ENCODE measurements around the gene ESRRG. TPM values are rescaled to one million over a fixed set of nuclear protein-coding genes. Genes with fewer than 3 reads are reported as not detected.

The ESRRG gene
- polyA plus RNA-seq, 4 donors, result 38.0 to 57.4 (median 50.7) TPM

DNA sequence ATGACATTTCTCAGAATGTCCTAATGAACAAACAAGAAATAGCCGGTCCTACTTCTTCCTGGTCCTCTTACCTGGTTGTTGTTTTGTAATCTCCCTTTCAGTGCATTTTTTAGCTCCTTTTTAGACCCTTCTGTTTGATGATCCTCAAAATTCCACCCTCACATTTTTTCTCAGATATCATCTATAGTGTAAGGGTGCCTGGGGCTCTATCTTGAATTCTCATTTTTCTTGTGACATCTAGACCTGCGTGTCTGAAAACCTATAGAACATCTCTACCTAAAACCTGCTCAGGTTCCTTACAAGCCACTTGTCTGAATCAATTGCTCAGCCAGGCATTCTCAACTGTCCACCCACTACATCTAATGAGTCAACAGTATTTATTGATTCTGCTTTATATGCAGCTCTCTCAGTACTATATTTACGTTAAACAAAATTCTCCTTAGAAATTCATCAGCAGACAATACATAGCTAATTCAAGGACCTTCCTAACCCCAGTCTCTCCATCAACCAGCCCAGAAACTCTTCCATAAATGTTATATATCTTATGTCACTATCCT is 263.5 kb downstream of the ESRRG start:
- no peak for DNase-seq (ENCODE audit: low read depth in 4 of 4, low spot score in 3 of 4)

DNA sequence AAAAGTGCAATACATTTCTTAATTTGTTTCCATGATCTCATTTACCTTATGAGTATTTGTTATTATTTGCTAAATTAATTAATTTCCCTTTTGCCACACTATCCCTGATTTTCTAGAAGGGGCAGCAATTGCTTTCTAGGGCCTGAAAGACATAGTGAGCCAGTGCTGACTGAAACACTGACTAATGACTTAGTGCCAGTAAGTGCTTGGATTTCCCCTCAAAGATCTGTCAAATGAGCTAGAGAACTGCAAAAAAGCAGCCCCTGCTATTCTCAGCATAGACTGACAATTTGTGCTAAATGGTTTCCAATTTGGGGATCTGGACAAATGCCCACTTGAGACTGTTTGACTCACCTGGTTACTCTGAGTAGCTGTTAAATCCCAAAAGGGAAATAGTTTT is 264.4 kb downstream of the ESRRG start:
- DNase-seq (ENCODE audit: low read depth in 4 of 4, low spot score in 3 of 4), result no peak

DNA sequence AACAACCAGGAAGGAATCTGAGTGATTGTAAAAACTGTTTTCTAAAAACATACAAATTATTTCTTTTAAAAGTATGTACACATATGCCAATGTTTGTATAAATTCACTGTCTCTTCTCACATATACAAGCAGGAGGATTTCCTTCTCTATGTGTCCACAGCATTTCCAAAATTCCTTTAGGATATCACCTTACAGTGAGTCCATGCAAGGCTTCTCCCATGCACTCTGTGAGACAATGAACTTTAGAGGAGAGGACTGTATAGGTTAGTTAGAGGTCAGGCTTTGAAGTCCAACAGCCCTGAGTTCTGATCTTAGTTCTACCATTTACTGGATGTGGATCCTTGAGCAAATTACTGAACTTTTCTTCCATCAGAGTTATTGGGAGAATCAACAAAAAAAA is 265.9 kb downstream of the ESRRG start:
- no peak for DNase-seq (ENCODE audit: low read depth in 4 of 4, low spot score in 3 of 4)

DNA sequence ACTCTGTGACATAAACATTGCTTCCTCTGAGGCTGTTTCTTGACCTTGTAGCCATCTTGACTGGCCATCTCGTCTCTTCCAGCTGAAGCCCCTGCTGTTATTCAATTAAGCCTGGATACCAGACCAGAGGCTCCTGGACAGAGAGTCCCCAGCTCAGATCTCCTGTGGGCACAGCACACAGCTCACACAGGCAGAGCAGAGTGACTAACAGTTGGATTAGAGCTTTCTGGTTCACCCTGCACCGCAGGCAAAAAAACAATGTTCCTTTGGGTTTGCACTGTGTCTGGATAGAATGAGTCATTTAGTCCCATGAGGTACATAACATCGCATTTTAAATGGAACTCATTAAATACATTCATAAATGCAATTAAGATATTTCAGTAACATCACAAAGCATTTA is 266.5 kb downstream of the ESRRG start:
- DNase-seq (ENCODE audit: low read depth in 4 of 4, low spot score in 3 of 4), result no peak

DNA sequence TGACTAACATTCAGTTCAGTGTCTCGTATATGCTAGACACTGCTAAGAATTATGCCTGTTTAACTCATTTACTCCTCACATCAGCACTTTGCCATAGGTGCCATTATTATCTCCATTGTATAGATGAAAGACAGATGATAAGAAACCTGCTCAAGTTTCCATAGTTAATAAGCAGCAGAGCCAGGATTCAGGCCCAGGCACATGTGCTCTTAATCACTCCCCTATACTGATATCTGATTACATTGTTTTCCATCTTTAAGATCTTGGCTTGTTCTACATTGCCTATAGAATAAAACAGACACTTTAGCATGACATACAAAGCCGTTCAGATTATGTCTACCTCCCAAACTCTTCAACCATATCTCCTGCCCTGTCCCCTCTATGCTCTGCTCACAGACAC is 269.5 kb downstream of the ESRRG start:
- DNase-seq (ENCODE audit: low read depth in 4 of 4, low spot score in 3 of 4), result no peak
